C4-2B (cell line): Measurements from ENCODE around the gene DPPA5.

Experiments
- H3K27ac ChIP-seq: fragments of 450-650 bp; 2 replicates; pipeline ENCODE4 v1.5.1; 2017
- ZFX ChIP-seq: fragments of 450-650 bp; IDR thresholded peaks from 2 replicates; pipeline ENCODE4 v1.6.1; 2017
- TF ChIP-seq, protein P1 (sequence below): fragments of 450-650 bp; conservative IDR thresholded peaks from 2 replicates; pipeline ENCODE4 v1.5.1; 2017; ENCODE audit warnings: mild to moderate bottlenecking

The DPPA5 gene

DNA sequence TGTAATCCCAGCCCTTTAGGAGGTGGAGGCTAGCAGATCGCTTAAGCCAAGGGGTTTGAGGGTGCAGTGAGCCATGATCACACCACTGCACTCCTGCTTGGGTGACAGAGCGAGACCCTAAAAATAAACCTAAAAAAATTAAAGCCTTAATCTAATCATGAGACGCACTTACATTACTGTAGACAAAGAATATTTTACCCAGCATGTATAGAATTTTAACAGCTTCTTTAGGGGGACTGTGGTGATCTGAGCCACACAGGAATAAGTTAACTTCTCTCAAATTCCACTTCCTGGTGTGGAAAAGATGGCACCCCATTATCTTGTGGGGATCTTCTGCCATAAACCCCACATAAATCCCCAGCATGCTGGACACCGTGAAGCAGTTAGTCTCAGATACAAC, 17.9 kb upstream of the DPPA5 start:
- no peak for TF ChIP-seq ZFX
- TF ChIP-seq, protein P1, sequence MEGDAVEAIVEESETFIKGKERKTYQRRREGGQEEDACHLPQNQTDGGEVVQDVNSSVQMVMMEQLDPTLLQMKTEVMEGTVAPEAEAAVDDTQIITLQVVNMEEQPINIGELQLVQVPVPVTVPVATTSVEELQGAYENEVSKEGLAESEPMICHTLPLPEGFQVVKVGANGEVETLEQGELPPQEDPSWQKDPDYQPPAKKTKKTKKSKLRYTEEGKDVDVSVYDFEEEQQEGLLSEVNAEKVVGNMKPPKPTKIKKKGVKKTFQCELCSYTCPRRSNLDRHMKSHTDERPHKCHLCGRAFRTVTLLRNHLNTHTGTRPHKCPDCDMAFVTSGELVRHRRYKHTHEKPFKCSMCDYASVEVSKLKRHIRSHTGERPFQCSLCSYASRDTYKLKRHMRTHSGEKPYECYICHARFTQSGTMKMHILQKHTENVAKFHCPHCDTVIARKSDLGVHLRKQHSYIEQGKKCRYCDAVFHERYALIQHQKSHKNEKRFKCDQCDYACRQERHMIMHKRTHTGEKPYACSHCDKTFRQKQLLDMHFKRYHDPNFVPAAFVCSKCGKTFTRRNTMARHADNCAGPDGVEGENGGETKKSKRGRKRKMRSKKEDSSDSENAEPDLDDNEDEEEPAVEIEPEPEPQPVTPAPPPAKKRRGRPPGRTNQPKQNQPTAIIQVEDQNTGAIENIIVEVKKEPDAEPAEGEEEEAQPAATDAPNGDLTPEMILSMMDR, result no peak

DNA sequence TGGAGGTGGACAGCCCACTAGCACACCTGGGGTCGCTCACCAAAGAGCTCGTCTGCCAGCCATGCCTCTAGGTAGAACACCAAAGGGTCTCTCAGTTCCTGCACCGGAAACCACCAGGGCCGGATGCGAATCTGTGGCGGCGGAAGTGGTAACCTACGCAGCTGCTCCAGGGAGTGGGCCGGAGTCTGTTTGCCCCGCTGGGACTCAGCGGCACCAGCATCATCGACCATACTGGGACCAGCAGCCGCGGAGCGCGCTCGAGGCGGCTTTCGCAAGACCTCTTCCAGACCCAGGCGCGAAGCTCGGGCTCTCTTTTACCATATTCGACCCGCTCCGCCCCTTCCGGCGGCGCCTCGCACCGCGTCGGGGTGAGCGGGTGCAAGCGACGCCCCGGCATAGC, 15.5 kb upstream of the DPPA5 start, which contains the start of gene OOEP:
Gene OOEP (minus strand): TSS at position 335 of the 400 bp plus-strand sequence. CDS start 105 bp downstream, at position 230.
- TF ChIP-seq, protein P1, result no peak
- TF ChIP-seq ZFX, result no peak
- no peak within 1 kb of the TSS for H3K27ac ChIP-seq

More for the DNA sequence above, 17.9 kb upstream of the DPPA5 start:
- no peak overlapping the region for H3K27ac ChIP-seq

DNA sequence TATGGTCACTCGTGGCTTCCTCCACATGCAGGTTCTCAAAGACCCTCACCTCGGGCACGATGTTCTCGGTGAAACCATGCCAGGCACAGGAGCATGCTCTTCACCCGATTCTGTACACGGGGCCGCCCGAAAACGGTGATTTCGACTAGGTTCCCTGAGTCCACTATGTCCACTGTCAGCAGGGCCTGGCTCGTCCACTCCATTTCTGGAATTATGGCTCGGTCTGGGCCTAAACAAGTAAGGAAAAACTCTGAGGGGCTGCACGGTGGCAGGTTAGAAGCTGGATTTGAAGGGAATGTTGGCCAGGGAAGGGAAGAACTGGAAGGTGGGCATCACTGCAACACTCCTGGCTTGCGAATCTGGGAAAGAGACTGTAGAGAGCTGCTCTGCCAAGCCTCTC, 15.1 kb upstream of the DPPA5 start:
- no peak overlapping the region for H3K27ac ChIP-seq
- TF ChIP-seq ZFX, result no peak
- TF ChIP-seq, protein P1, result no peak

DNA sequence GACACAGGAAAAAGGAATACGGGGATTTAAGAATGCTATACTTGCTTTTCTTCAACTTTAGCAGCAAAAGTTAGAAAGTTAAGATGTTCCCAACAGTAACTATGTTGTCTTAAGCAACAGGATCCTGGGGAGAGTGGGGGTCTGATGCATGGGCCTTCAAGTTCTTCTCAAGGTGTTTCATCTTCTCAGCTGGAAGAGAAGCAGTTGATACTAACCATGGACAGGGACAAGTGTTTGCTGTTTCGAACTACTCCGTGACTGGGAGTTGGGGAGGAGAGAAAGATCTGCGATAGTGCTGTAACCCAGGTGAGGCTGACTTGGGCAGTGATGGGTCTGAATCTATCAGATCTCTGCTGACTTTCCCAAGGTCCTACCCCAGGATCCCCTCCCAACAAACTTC, 14.6 kb upstream of the DPPA5 start:
- H3K27ac ChIP-seq, result no peak overlapping the region
- TF ChIP-seq ZFX, result no peak
- TF ChIP-seq, protein P1, result no peak

DNA sequence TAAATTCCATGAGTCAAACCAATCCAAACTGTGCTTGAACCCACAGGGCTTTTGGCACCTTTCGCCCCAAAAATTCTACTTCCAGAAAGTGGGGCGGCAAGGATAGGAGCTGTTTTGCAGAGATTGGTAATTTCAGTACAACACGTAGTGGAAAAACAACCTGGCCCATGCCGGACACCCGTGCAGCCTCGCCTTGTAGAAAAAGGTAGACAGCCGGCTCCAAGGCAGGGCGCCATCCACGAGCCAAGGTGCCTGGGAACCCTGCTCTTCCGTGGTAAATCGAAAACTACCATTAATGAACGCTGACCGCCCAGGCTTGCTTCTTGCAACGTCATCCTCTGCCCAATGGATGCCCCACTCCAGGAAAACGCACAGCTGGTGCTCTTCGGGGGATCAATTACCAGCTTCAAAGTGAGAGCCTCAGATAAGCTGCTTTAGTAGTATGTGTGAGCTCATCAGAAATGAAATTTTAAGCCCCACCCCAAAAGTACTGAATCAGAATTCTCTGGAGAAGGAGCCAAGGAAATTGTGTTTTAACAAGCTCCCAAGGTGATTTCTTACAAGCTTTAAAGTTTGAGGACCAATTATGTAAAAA, 13.8 kb upstream of the DPPA5 start:
- TF ChIP-seq, protein P1, result no peak
- TF ChIP-seq ZFX, result no peak
- H3K27ac ChIP-seq, result no peak overlapping the region

DNA sequence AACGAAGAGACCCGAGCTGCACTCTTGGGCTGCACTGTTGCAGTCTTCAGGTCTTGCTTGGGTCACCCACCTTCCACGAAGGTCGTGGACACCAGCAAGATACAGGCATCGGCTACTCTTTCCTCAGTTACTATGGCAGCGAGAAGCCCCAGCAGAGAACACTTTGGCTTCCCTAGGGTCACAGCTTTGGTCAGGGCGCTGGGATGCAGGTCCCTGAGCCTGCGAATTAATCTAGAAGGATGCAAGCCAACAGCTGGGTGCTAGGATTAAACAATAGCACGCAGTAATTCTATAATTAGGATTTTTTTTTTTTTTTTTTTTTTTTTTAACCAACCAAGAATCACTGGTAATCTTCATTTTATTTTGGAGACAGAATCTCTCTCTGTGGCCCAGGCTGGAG, 10.5 kb upstream of the DPPA5 start:
- H3K27ac ChIP-seq, result no peak overlapping the region
- TF ChIP-seq, protein P1, result no peak
- no peak for TF ChIP-seq ZFX

DNA sequence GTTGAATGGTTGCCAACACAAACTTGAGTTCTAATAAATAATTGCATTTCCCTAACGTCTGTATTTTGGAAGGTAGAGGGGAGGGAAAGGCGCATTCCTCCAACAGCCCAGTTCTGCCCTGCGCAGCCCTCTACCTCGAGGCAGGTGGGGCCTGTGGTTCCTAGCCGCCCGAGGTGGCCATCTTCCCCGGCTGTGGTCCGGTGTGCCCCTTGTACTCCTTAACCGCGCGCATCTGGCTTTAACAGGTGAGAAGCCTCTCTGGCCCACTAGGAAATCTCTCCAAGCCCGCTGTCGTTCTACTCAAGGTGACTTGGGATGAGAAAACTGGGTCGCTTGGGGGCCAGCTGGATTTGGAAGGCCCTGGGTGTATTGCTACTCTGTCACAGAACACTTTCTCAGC, 10.0 kb upstream of the DPPA5 start:
- TF ChIP-seq, protein P1, result no peak
- TF ChIP-seq ZFX, result no peak
- H3K27ac ChIP-seq, result no peak overlapping the region
